GM12878 (cell line): Measurements from ENCODE around the gene FCER2. TPM values are rescaled to one million over a fixed set of nuclear protein-coding genes. Genes with fewer than 3 reads are reported as not detected.

Experiments
- ATAC-seq: fragments of 200-7000 bp; cut with Tn5 transposase; 3 replicates; pipeline ENCODE4 v1.9.1; 2020; ENCODE audit warnings: mild to moderate bottlenecking, moderate library complexity
- BruUV-seq: library from RNA; stranded (reverse); fragments of 400-500 nt; replicated peaks from 2 replicates; lab custom pipeline; 2021; lab: Mats Ljungman, UMichigan
- CTCF ChIA-PET: fragments of 300-600 bp; sonication (Branson Sonifier 250); formaldehyde crosslinking; extraction: SDS; loops from one replicate; lab custom pipeline; 2021; ENCODE audit warnings: inconsistent platforms; lab: Yijun Ruan, JAX
- POLR2A ChIA-PET: fragments of 350-600 bp; formaldehyde crosslinking; extraction: SDS; loops from one replicate; lab custom pipeline; 2021; ENCODE audit warnings: inconsistent platforms; lab: Charles Lee
- RAD21 ChIA-PET: fragments of 300-600 bp; sonication (Branson Sonifier 250); formaldehyde crosslinking; loops from one replicate; lab custom pipeline; 2023; ENCODE audit warnings: antibody characterized with exemption; ENCODE audit not compliant: unreplicated experiment; lab: Charles Lee
- SMC1A ChIA-PET: fragments of 300-600 bp; sonication (Branson Sonifier 250); formaldehyde crosslinking; loops from one replicate; lab custom pipeline; 2023; ENCODE audit not compliant: unreplicated experiment, uncharacterized antibody; lab: Charles Lee
- DNase-seq: peaks from one replicate; pipeline ENCODE4 v3.0.0-alpha.2; 2011; ENCODE audit warnings: low read depth, low spot score
- FAIRE-seq: peaks from 3 replicates; lab custom pipeline; 2011; peaks lifted over from hg19 to GRCh38; lab: Jason Lieb, UNC
- H2AFZ ChIP-seq: 2 replicates; pipeline ENCODE4 v1.6.0; 2011; ENCODE audit warnings: low read depth, low read length, control low read depth; ENCODE audit not compliant: control insufficient read depth
- H3K27ac ChIP-seq: 2 replicates; pipeline ENCODE4 v1.5.1; 2011; ENCODE audit warnings: control low read depth; ENCODE audit not compliant: control insufficient read depth, insufficient read depth
- H3K27me3 ChIP-seq, 2 experiments: replicated peaks in 1 of 2; 2 replicates each; pipeline versions ENCODE4 v1.6.0 to v1.6.1; 2011; ENCODE audit warnings: low read length in 1 of 2; ENCODE audit not compliant: control insufficient read depth in 2 of 2, insufficient read depth in 2 of 2
- H3K36me3 ChIP-seq, 2 experiments: 2 replicates each; pipeline ENCODE4 v1.5.1; 2011; ENCODE audit warnings: low read length in 1 of 2; ENCODE audit not compliant: control insufficient read depth in 2 of 2, insufficient read depth in 2 of 2
- H3K4me1 ChIP-seq: 2 replicates; pipeline ENCODE4 v1.6.1; 2011; ENCODE audit warnings: mild to moderate bottlenecking, low read length, moderate library complexity, mixed read lengths; ENCODE audit not compliant: control insufficient read depth, insufficient read depth
- H3K4me2 ChIP-seq: 2 replicates; pipeline ENCODE4 v1.6.0; 2011; ENCODE audit warnings: control low read depth; ENCODE audit not compliant: control insufficient read depth, insufficient read depth
- H3K4me3 ChIP-seq: fragments of 200-600 bp; sonication (generic); 2 replicates; pipeline ENCODE4 v1.5.1; 2016
- H3K79me2 ChIP-seq: 2 replicates; pipeline ENCODE4 v1.6.0; 2011; ENCODE audit warnings: low read length; ENCODE audit not compliant: control insufficient read depth, insufficient read depth
- H3K9ac ChIP-seq: 2 replicates; pipeline ENCODE4 v1.8.0; 2011; ENCODE audit warnings: low read length, control low read depth, mixed read lengths; ENCODE audit not compliant: control insufficient read depth, insufficient read depth
- H3K9me3 ChIP-seq: replicated peaks from 3 replicates; pipeline ENCODE4 v1.5.1; 2011; ENCODE audit warnings: mild to moderate bottlenecking, low read length; ENCODE audit not compliant: control insufficient read depth, insufficient read depth
- H4K20me1 ChIP-seq: 2 replicates; pipeline ENCODE4 v1.6.0; 2011; ENCODE audit not compliant: control insufficient read depth, insufficient read depth
- CTCF ChIP-seq, 3 experiments: IDR thresholded peaks in 2 of 3; conservative IDR thresholded peaks in 1 of 3; 2 replicates each; pipeline ENCODE4 v1.5.1; 2011; ENCODE audit warnings: low read depth in 3 of 3, low read length in 3 of 3, mild to moderate bottlenecking in 3 of 3, control low read depth in 2 of 3, moderate library complexity in 2 of 3, inconsistent platforms in 1 of 3, mixed read lengths in 1 of 3; ENCODE audit not compliant: control insufficient read depth in 2 of 3, insufficient read depth in 1 of 3; ENCODE audit errors: extremely low read depth in 1 of 3
- PBX3 ChIP-seq: IDR thresholded peaks from 2 replicates; pipeline ENCODE4 v1.6.1; 2011; ENCODE audit warnings: mild to moderate bottlenecking, low read depth, low read length, moderate library complexity; ENCODE audit not compliant: insufficient replicate concordance
- RAD21 ChIP-seq: IDR thresholded peaks from 2 replicates; pipeline ENCODE4 v1.6.1; 2011; ENCODE audit warnings: mild to moderate bottlenecking, low read depth, low read length, moderate library complexity; ENCODE audit not compliant: insufficient read depth
- SMC3 ChIP-seq: IDR thresholded peaks from 2 replicates; pipeline ENCODE4 v1.6.1; 2011; ENCODE audit warnings: low read length, improper control_type of control experiment, borderline replicate concordance
- SP1 ChIP-seq: IDR thresholded peaks from one replicate; pipeline ENCODE4 v1.6.1; 2011; ENCODE audit warnings: low read depth, low read length
- STAT1 ChIP-seq: fragments of 450-650 bp; conservative IDR thresholded peaks from 2 replicates; pipeline ENCODE4 v1.6.1; 2014; ENCODE audit warnings: antibody characterized with exemption, mild to moderate bottlenecking
- YY1 ChIP-seq: IDR thresholded peaks from 2 replicates; pipeline ENCODE4 v1.6.1; 2011; ENCODE audit warnings: low read depth, mild to moderate bottlenecking, low read length
- ZNF274 ChIP-seq: IDR thresholded peaks from one replicate; pipeline ENCODE4 v1.8.0; 2011; ENCODE audit not compliant: insufficient read length, insufficient read depth
- ZZZ3 ChIP-seq: IDR thresholded peaks from 2 replicates; pipeline ENCODE4 v1.6.1; 2011; ENCODE audit warnings: low read depth; ENCODE audit not compliant: control insufficient read depth, insufficient read length
- WGBS: methylation state at CpG from one replicate; pipeline ENCODE4 v1.1.6; 2016; ENCODE audit warnings: low lambda C conversion rate; ENCODE audit not compliant: insufficient replicate concordance, insufficient coverage; ENCODE audit errors: missing lambda C conversion rate; 5-methylcytosine and 5-hydroxymethylcytosine counted together
- in situ Hi-C: fragments of 300-500 bp; cut with MboI; formaldehyde crosslinking; loops from 9 replicates; pipeline ENCODE4 v1.14.3; 2018; ENCODE audit warnings: mixed read lengths
- intact Hi-C: fragments of 100-400 bp; cut with micrococcal nuclease; formaldehyde crosslinking; loops from one replicate; pipeline ENCODE4 v1.14.2; 2022; ENCODE audit not compliant: unreplicated experiment
- polyA plus RNA-seq, 11 experiments: library from polyadenylated mRNA; depleted of rRNA in 4 of 11; unstranded in 6 of 11; stranded (reverse) in 5 of 11; fragments of >200 nt; fragmentation: Nextera tagmentation in 4 of 11; fragmentation: Illumina TruSeq in 1 of 11; extraction: Ambion mirVana in 4 of 11; extraction: Trizol in 1 of 11; gene quantifications; 1 replicate in 1 of 11; 2 replicates in 10 of 11; pipeline versions ENCODE4 v1.2.1 to v1.2.3, GENCODE V29; 2011 to 2016; ENCODE audit warnings: inconsistent platforms in 2 of 11, missing spikeins in 2 of 11, low read depth in 1 of 11
- total RNA-seq, 4 experiments: library from RNA; depleted of rRNA in 3 of 4; stranded (reverse); fragments of >200 nt in 3 of 4; fragmentation: Illumina TruSeq in 1 of 4; extraction: Trizol in 1 of 4; gene quantifications; 2 replicates each; pipeline versions ENCODE4 v1.2.1 to v1.2.3, GENCODE V29; 2013 to 2021

FCER2 gene
- total and polyA plus RNA-seq, 10 of the 15 experiments (the other 5 are each of a cell fraction or from before 2014, with no cell fraction given), result 44.0 to 424 (median 241) TPM

- no peaks in the 10 kb centered on the region for H3K36me3 ChIP-seq
- no TSS peak for BruUV-seq
- H3K27ac ChIP-seq, result no peak overlapping the region
- no peaks in the 10 kb centered on the region for H4K20me1 ChIP-seq
- 3% methylated on average over 4 of the region's 4 CpGs for WGBS
- H3K79me2 ChIP-seq, result no peaks in the 10 kb centered on the region
- no peak overlapping the region for H3K9ac ChIP-seq
- H3K4me2 ChIP-seq, result no peak overlapping the region
- in situ Hi-C loops (no loop called here), intact Hi-C loops (no loop called here)
- peaks cover 20% of the 10 kb centered on the region for H3K4me1 ChIP-seq
- peaks cover 6% of the 10 kb centered on the region; the same call in 2 of the 3 replicates for H3K9me3 ChIP-seq
- SMC1A ChIA-PET, result no interaction called here
- H3K4me3 ChIP-seq, result no peak overlapping the region
- CTCF ChIA-PET, result interaction anchor here (0.6 to 1.3 kb wide), 2 partner anchors 51 to 66 kb away, joined by 3 to 6 read pairs; no protein-coding TSS in a partner anchor
- H3K27me3 ChIP-seq, result no peaks in the 10 kb centered on the region
- DNase-seq, result no peak
- POLR2A ChIA-PET, result no interaction called here
- FAIRE-seq, result no peak
- ATAC-seq, result peak; percentile 44; the same call in 2 of the 3 replicates
- RAD21 ChIA-PET, result no interaction called here
- no peak overlapping the region for H2AFZ ChIP-seq
- TF ChIP-seq RAD21 (peak; percentile 39; the same call in 1 of the 2 replicates), PBX3 (no peak), CTCF (IDR thresholded peaks at IDR 0.05 in 2 of 3, conservative IDR thresholded peaks at IDR 0.05 in 1 of 3; ENCODE audit: control insufficient read depth in 2 of 3, extremely low read depth in 1 of 3, insufficient read depth in 1 of 3, low read depth in 3 of 3, low read length in 3 of 3) (peak in 2 of 3 experiments; percentile 2 to 19; a peak in 1 of 6 replicates), SP1 (no peak), ZNF274 (no peak), YY1 (no peak), STAT1 (no peak), SMC3 (peak; percentile 32; the same call in 1 of the 2 replicates), ZZZ3 (no peak)
These were observed 46.8 kb upstream of the FCER2 start for GRCh38 chr19:7748756-7749155.
